Neural crest cell (in vitro differentiated cells): Measurements from ENCODE around the gene PRRX1. TPM values are rescaled to one million over a fixed set of nuclear protein-coding genes. Genes with fewer than 3 reads are reported as not detected.

Experiments used
- DNase-seq: peaks from one replicate; pipeline ENCODE4 v3.0.0; 2021; ENCODE audit warnings: low read depth, mixed read lengths, low spot score
- H3K27ac Mint-ChIP-seq: one replicate; pipeline ENCODE4 v1.8.0; 2021; ENCODE audit warnings: mild to moderate bottlenecking, mixed read lengths; ENCODE audit not compliant: unreplicated experiment
- H3K27me3 Mint-ChIP-seq: 2 replicates; pipeline ENCODE4 v1.8.0; 2021; ENCODE audit warnings: low read depth, mild to moderate bottlenecking, mixed read lengths
- H3K36me3 Mint-ChIP-seq: 2 replicates; pipeline ENCODE4 v1.8.0; 2021; ENCODE audit warnings: low read depth, mild to moderate bottlenecking, mixed read lengths
- H3K4me1 Mint-ChIP-seq: 2 replicates; pipeline ENCODE4 v1.8.0; 2021; ENCODE audit warnings: mixed read lengths
- H3K4me3 Mint-ChIP-seq: one replicate; pipeline ENCODE4 v1.8.0; 2021; ENCODE audit warnings: mild to moderate bottlenecking, mixed read lengths
- H3K9me3 Mint-ChIP-seq: 2 replicates; pipeline ENCODE4 v1.8.0; 2021; ENCODE audit warnings: mixed read lengths
- total RNA-seq: library from RNA; stranded (reverse); gene quantifications from 2 replicates; pipeline ENCODE4 v1.2.1, GENCODE V29; 2021
- TF ChIP-seq, protein P1 (sequence below): fragments of 200-600 bp; sonication (generic); conservative IDR thresholded peaks from 2 replicates; pipeline ENCODE4 v1.5.0; 2021; ENCODE audit warnings: antibody characterized with exemption, mild to moderate bottlenecking

Gene PRRX1
- total RNA-seq, 1 donor from 2014 or later = 4.1 TPM

DNA sequence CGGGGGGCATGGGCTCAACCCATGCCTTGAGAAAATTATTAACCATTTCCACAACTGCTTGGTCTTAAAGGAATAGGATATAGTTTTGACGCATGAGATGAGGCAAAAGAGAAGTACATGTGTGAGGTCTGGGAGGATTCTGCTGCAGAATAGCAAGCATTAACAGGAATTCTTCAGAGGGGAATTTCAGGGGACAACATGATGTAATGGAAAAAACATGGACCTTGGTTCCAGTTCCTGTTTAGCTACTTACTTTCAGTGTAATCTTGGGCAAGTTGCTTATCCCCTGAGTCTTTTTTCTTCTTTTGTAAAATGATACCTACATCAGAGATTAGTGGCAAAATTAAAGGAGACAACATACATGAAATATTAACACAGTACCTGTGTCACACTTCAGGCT is 85.6 kb downstream of the PRRX1 start:
- Mint-ChIP-seq H3K27ac (no peak overlapping the region), H3K36me3 (no peaks in the 10 kb centered on the region), H3K4me3 (no peak overlapping the region), H3K9me3 (no peaks in the 10 kb centered on the region), H3K27me3 (peaks cover 9% of the 10 kb centered on the region), H3K4me1 (peaks cover 13% of the 10 kb centered on the region)
- DNase-seq = no peak
- TF ChIP-seq, protein P1, sequence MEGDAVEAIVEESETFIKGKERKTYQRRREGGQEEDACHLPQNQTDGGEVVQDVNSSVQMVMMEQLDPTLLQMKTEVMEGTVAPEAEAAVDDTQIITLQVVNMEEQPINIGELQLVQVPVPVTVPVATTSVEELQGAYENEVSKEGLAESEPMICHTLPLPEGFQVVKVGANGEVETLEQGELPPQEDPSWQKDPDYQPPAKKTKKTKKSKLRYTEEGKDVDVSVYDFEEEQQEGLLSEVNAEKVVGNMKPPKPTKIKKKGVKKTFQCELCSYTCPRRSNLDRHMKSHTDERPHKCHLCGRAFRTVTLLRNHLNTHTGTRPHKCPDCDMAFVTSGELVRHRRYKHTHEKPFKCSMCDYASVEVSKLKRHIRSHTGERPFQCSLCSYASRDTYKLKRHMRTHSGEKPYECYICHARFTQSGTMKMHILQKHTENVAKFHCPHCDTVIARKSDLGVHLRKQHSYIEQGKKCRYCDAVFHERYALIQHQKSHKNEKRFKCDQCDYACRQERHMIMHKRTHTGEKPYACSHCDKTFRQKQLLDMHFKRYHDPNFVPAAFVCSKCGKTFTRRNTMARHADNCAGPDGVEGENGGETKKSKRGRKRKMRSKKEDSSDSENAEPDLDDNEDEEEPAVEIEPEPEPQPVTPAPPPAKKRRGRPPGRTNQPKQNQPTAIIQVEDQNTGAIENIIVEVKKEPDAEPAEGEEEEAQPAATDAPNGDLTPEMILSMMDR = no peak

DNA sequence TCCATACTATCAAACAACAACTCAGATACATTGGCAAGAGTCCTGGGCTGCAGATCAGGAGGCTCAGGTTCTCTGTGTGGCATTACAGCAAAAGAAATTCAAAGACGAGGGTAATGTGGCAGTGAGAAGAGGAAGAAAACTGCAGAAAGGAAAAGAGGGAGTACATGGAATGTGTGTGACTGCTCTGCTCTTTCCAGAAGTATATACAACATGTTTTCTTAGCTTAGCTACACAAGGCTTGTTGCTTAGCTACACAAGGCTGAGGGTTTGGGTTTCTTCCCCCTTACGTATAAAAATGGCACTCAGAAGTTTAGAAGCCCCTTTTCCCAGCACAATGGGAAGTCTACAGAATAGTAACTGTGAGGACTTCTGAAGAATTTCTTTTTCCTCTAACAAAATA is 86.0 kb downstream of the PRRX1 start:
- TF ChIP-seq, protein P1 = no peak
- Mint-ChIP-seq H3K27me3 (peaks cover 9% of the 10 kb centered on the region), H3K36me3 (no peaks in the 10 kb centered on the region), H3K4me1 (peaks cover 13% of the 10 kb centered on the region), H3K4me3 (no peak overlapping the region), H3K9me3 (no peaks in the 10 kb centered on the region), H3K27ac (no peak overlapping the region)
- DNase-seq = no peak

DNA sequence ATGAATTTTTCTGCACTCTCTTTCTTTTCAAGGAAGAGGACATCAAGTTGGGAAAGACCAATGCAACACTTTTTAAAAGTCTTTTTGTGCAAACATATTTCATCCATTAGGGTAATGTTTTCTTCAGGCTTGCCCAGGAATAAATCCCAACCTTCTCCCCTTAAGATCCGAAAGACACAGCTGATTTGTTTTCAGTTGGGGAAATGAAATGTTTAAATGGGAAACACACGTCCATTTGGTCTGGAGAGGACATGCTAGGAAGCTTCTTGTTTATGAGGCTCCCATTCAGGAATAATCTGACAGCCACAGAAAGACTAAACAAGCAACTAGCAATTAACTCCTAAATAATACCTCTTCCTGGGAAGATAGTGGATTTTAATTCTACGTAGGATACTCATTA is 91.9 kb downstream of the PRRX1 start:
- H3K4me1 Mint-ChIP-seq = no peaks in the 10 kb centered on the region
- H3K27me3 Mint-ChIP-seq = no peaks in the 10 kb centered on the region
- TF ChIP-seq, protein P1 = no peak

DNA sequence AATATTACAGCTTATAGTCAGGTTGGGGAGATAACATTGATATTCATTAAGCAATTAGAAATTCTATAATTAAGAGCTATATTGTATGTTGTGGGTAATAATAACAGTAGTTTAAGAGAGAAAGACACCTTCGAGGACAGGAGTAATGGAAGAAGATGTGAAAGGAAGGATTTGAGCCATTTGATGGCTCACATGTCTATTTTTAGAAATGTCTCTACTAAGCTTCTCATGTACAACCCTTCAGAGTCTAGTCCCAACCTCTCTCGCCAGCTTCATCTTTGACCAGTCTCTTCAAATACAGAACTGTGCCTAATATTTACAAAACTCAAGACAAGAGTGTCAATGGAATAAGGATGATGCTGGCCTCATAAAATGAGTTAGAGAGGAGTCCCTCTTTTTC is 95.1 kb downstream of the PRRX1 start:
- Mint-ChIP-seq H3K4me1 (no peaks in the 10 kb centered on the region), H3K27me3 (no peaks in the 10 kb centered on the region), H3K27ac (no peak overlapping the region), H3K4me3 (no peak overlapping the region), H3K36me3 (no peaks in the 10 kb centered on the region), H3K9me3 (no peaks in the 10 kb centered on the region)
- DNase-seq = no peak
- TF ChIP-seq, protein P1 = no peak

More for the DNA sequence above, 91.9 kb downstream of the PRRX1 start:
- Mint-ChIP-seq H3K27ac (no peak overlapping the region), H3K4me3 (no peak overlapping the region), H3K36me3 (no peaks in the 10 kb centered on the region), H3K9me3 (no peaks in the 10 kb centered on the region)
- no peak for DNase-seq

DNA sequence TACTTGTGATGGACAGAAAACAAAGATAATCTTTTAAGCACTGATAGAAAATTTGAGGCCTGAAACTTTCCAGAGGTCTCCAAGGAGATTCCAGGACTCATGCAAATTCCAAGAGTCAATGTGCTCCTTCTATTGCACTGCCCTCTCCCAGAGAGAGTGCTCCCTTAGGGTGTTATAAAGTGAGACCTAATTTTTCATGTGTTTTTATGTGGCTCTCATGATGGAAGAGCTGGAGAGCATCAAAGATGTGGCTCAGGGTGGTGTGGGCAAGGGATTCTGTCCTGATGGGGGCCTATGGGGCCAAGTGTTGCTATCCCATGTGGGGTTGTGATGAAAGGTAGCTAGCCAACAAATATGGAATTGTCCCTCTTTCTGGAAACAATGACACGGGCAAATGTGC is 101.3 kb downstream of the PRRX1 start:
- Mint-ChIP-seq H3K36me3 (no peaks in the 10 kb centered on the region), H3K4me1 (no peaks in the 10 kb centered on the region), H3K27ac (no peak overlapping the region), H3K9me3 (no peaks in the 10 kb centered on the region), H3K4me3 (no peak overlapping the region), H3K27me3 (peaks cover 6% of the 10 kb centered on the region)
- no peak for DNase-seq
- TF ChIP-seq, protein P1 = no peak
